GM12801 (cell line): ENCODE results near the gene RPL3.

Experiments
- TF ChIP-seq, protein P1 (sequence below): IDR thresholded peaks from one replicate; pipeline ENCODE4 v1.5.1; 2011; ENCODE audit warnings: control low read depth; ENCODE audit not compliant: insufficient read length; ENCODE audit errors: extremely low read depth

RPL3 gene

GRCh38 chr22:39309364-39309861 is 10.0 kb downstream of the RPL3 start:
- TF ChIP-seq, protein P1, sequence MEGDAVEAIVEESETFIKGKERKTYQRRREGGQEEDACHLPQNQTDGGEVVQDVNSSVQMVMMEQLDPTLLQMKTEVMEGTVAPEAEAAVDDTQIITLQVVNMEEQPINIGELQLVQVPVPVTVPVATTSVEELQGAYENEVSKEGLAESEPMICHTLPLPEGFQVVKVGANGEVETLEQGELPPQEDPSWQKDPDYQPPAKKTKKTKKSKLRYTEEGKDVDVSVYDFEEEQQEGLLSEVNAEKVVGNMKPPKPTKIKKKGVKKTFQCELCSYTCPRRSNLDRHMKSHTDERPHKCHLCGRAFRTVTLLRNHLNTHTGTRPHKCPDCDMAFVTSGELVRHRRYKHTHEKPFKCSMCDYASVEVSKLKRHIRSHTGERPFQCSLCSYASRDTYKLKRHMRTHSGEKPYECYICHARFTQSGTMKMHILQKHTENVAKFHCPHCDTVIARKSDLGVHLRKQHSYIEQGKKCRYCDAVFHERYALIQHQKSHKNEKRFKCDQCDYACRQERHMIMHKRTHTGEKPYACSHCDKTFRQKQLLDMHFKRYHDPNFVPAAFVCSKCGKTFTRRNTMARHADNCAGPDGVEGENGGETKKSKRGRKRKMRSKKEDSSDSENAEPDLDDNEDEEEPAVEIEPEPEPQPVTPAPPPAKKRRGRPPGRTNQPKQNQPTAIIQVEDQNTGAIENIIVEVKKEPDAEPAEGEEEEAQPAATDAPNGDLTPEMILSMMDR: no peak

DNA sequence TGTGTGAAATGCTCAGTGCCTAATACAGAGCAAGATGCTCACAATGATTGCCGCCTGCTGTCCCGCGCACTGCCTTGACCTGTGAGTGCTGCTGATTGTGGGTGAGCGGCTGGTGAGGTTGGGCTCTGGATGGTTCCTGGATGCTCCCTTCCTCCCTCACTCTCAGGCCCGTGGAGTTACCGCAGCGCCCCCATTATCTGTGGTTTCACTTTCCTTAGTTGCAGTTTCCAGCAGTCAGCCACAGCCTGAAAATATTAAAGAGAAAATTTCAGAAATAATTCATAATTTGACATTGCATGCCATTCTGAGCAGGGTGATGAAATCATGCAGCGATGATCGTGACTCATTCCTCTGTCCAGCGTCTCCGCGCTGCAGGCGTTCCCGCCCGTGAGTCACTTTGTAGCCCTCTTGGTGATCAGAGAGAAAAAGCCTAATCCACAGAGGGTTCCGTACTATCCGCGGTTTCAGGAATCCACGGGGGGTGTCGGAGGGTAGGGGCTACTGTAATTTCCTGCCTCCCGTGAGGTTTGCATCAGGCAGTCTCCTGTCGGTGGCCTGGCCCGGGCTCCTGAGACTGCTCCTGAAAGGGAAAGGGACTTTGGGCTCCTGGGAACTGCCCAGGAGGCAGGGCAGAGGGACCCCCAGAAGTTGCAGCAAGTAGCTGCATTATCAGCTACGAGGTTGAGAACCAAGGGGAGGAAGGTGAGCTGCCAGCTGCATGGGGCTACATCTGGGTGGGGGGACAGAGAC is 10.6 kb downstream of the RPL3 start:
- TF ChIP-seq, protein P1: no peak

DNA sequence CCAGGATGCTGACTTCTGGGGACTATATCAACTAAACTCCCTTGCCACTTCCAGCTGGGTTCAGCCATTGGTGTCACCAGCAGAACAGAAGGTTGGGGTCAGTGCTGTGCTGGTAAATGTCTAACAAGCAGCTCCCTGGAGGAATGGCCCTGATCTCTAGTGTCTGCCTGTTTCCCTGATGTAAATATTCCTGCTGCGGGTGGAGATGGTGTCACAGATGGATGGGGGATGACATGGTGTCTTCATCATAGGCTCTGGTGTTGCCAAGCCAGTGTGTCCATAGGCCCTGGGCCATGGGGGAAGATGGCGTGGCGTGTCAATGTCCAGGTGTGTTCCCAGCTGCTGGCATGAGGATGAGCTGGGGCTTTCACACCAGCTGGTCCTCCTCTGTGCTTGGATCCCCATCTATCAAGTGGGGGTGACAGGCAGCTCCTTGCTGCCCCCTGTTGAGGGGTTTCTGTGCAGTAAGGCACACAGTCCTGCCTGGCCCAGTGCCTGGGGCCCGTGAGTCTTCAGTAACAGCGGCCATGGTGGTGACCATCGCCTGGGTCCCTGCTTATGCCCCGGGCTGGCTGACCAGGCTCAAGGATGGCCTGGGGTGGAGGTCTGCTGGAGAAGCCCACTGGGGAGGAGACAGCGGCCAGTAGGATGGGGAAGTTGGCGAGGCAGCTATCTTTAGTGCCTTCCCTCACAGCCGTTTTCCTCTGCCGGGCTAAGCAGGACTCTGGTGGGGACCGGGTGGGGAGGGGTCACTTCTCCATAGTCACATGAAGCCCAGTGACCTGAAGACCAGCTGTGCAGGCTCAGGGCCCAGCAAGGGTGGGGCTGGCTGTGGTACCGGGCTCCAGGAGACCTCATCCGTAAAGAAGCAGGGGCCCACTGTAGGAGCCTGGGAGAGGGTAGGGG is 12.7 kb downstream of the RPL3 start:
- TF ChIP-seq, protein P1: no peak

- TF ChIP-seq, protein P1: no peak
These were observed 15.3 kb downstream of the RPL3 start for GRCh38 chr22:39303892-39304671.

DNA sequence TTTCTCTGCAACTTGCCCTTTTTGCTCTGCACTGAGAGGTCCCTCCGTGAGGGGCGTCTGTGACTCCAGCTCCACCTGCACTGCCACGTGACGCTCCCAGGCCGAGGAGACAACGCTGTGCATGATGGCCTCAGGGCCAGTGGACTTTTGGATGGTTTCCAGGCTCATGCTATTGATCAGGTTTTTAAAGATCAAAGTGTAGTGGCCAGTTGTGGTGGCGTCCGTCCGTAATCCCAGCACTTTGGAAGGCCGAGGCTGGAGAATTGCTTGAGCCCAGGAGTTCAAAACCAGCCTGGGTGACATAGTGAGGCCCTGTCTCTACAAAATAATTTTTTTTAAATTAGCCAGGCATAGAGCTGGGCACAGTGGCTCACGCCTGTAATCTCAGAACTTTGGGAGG is 16.1 kb downstream of the RPL3 start:
- TF ChIP-seq, protein P1: no peak

DNA sequence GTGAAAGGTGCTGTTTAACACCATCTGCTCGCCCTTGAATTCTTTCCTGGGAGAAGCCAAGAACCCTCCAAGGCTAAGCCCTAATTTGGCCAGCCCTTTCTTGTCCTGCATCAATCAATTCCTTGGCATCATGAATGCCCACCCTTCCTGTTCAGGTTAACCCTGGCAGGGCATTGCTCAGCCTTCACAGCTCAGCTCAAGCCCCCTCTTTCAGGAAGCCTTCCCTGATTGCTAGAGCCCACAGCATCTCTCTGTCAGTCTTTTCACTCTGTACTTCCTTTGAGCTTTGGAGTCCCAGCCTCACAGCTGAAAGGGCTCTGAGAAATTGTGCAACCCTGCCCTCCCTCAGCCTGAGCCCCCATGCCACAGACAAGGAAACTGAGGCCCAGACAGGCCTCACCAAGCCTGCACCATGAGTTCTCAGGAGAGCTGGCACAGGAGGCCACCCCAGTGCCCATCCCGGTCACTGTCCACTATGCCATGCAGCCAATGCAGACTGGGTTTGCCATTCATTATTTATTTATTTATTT is 16.9 kb downstream of the RPL3 start:
- TF ChIP-seq, protein P1: no peak
